BJ (cell line): ENCODE data around the gene B9D2. TPM values are rescaled to one million over a fixed set of nuclear protein-coding genes. Genes with fewer than 3 reads are reported as not detected.

Experiments
- CTCF ChIA-PET: fragments of 350-600 bp; formaldehyde crosslinking; extraction: SDS; loops from one replicate; lab custom pipeline; 2021; ENCODE audit warnings: antibody characterized with exemption, inconsistent platforms; lab: Yijun Ruan, JAX
- POLR2A ChIA-PET: fragments of 300-600 bp; sonication (Branson Sonifier 250); formaldehyde crosslinking; extraction: SDS; loops from one replicate; lab custom pipeline; 2021; ENCODE audit warnings: antibody characterized with exemption; lab: Charles Lee
- DNase-seq: peaks from one replicate; pipeline ENCODE4 v3.0.0-alpha.2; 2011; ENCODE audit warnings: low read depth
- H3K27me3 ChIP-seq: 2 replicates; pipeline ENCODE4 v1.6.0; 2011; ENCODE audit warnings: low read length; ENCODE audit not compliant: control insufficient read depth, insufficient read depth
- H3K36me3 ChIP-seq: 2 replicates; pipeline ENCODE4 v1.5.1; 2011; ENCODE audit warnings: low read length; ENCODE audit not compliant: control insufficient read depth, insufficient read depth
- H3K4me3 ChIP-seq: 2 replicates; pipeline ENCODE4 v1.5.1; 2011; ENCODE audit warnings: low read depth, mild to moderate bottlenecking, control low read depth, low read length
- polyA plus RNA-seq: library from polyadenylated mRNA; depleted of rRNA; stranded (reverse); fragments of >200 nt; gene quantifications from 2 replicates; pipeline ENCODE4 v1.2.3, GENCODE V29; 2011
- TF ChIP-seq, protein P1 (sequence below): IDR thresholded peaks from 2 replicates; pipeline ENCODE4 v1.5.1; 2011; ENCODE audit warnings: low read depth, mild to moderate bottlenecking, control low read depth, inconsistent platforms, low read length, moderate library complexity; ENCODE audit not compliant: insufficient read depth

B9D2 gene
- polyA plus RNA-seq, 1 experiment: 10.9 TPM

- Histone ChIP-seq H3K27me3 (no peaks in the 10 kb centered on the region), H3K4me3 (no peak overlapping the region), H3K36me3 (peaks cover 24% of the 10 kb centered on the region)
- TF ChIP-seq, protein P1, sequence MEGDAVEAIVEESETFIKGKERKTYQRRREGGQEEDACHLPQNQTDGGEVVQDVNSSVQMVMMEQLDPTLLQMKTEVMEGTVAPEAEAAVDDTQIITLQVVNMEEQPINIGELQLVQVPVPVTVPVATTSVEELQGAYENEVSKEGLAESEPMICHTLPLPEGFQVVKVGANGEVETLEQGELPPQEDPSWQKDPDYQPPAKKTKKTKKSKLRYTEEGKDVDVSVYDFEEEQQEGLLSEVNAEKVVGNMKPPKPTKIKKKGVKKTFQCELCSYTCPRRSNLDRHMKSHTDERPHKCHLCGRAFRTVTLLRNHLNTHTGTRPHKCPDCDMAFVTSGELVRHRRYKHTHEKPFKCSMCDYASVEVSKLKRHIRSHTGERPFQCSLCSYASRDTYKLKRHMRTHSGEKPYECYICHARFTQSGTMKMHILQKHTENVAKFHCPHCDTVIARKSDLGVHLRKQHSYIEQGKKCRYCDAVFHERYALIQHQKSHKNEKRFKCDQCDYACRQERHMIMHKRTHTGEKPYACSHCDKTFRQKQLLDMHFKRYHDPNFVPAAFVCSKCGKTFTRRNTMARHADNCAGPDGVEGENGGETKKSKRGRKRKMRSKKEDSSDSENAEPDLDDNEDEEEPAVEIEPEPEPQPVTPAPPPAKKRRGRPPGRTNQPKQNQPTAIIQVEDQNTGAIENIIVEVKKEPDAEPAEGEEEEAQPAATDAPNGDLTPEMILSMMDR: no peak
- CTCF ChIA-PET: interaction anchor here (1.4 kb wide), 1 partner anchor 14 kb away, joined by 4 read pairs; no protein-coding TSS in a partner anchor
- no peak for DNase-seq
- POLR2A ChIA-PET: no interaction called here
Observed at GRCh38 chr19:41335467-41335866, 28.5 kb downstream of the B9D2 start.

- peaks cover 22% of the 10 kb centered on the region for H3K36me3 ChIP-seq
Observed at GRCh38 chr19:41334793-41335192, 29.2 kb downstream of the B9D2 start.

GRCh38 chr19:41332468-41332867 is 31.5 kb downstream of the B9D2 start:
- no peak overlapping the region for H3K4me3 ChIP-seq
- no peaks in the 10 kb centered on the region for H3K27me3 ChIP-seq
- TF ChIP-seq, protein P1: no peak
- CTCF ChIA-PET: interaction anchor here (1.9 kb wide), 1 partner anchor 20 kb away, joined by 8 read pairs; no protein-coding TSS in a partner anchor
- H3K36me3 ChIP-seq: peaks cover 34% of the 10 kb centered on the region
- POLR2A ChIA-PET: no interaction called here
- DNase-seq: no peak

More at GRCh38 chr19:41334793-41335192, 29.2 kb downstream of the B9D2 start:
- ChIA-PET POLR2A (no interaction called here), CTCF (interaction anchor here (1.4 kb wide), 1 partner anchor 13 kb away, joined by 4 read pairs; no protein-coding TSS in a partner anchor)
- DNase-seq: no peak
- TF ChIP-seq, protein P1: no peak
- Histone ChIP-seq H3K27me3 (no peaks in the 10 kb centered on the region), H3K4me3 (no peak overlapping the region)

DNA sequence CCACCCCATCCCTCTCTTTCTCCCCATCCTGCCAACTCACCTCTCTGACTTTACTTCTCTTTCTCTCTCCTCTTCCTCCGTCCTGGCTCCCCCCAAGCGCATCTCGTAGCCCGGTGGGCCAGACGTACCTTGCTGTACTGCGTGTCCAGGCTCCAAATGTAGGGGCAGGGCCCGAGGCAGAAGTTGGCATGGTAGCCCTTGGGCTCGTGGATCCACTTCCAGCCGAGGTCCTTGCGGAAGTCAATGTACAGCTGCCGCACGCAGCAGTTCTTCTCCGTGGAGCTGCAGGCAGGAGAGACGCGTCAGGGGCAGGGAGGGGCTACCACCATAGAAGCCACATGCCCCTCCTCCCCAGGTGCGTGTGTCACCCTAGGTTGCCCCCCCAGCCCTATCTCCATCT is 31.9 kb downstream of the B9D2 start:
- ChIA-PET POLR2A (no interaction called here), CTCF (interaction anchor here (1.9 kb wide), 1 partner anchor 20 kb away, joined by 8 read pairs; no protein-coding TSS in a partner anchor)
- peaks cover 34% of the 10 kb centered on the region for H3K36me3 ChIP-seq
- no peak for DNase-seq
- H3K4me3 ChIP-seq: no peak overlapping the region
- TF ChIP-seq, protein P1: no peak
- no peaks in the 10 kb centered on the region for H3K27me3 ChIP-seq

DNA sequence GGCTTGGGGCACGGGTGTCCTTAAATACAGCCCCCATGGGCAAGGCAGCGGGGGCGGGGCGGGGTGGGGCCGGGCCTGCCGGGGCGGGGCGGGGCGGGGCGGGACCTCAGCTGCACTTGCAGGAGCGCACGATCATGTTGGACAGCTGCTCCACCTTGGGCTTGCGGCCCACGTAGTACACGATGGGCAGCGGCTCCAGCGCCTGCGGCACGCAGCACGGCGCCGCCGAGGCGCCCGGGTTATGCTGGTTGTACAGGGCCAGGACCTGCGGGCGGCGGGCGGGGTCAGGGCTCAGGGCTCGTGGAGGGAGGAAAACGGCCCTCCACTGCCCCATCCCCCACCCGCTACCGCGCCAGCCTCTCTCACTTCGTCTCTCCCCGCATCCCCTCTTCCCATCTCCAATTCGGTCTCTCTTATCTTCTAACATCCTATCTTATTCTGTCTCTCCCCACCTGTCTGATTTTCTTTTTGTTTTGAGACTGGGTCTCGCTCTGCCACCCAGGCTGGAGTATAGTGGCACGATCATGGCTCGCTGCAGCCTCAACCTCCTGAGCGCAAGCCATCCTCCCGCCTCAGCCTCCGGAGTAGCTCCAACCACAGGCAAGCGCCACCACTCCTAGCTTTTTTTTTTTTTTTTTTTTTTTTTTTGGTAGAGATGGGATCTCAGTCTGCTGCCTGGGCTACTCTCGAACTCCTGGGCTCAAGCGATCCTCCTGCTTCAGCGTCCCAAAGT is 32.8 kb downstream of the B9D2 start:
- POLR2A ChIA-PET: no interaction called here
- Histone ChIP-seq H3K27me3 (no peaks in the 10 kb centered on the region), H3K4me3 (no peak overlapping the region), H3K36me3 (peaks cover 32% of the 10 kb centered on the region)
- DNase-seq: no peak
- CTCF ChIA-PET: interaction anchor here (1.9 kb wide), 1 partner anchor 21 kb away, joined by 8 read pairs; no protein-coding TSS in a partner anchor
- TF ChIP-seq, protein P1: no peak
